HG03565 (cell line): ENCODE results near the gene SPINK5.

Experiments used
- ATAC-seq: cut with Tn5 transposase; IDR thresholded peaks from one replicate; pipeline ENCODE4 v1.9.1; 2021; ENCODE audit warnings: mild to moderate bottlenecking, moderate library complexity; ENCODE audit not compliant: unreplicated experiment

Gene SPINK5

GRCh38 chr5:148090773-148091250 is 27.0 kb downstream of the SPINK5 start:
- peak; percentile 76 for ATAC-seq

- ATAC-seq: no peak
Observed at GRCh38 chr5:148091991-148092964, 28.5 kb downstream of the SPINK5 start.

GRCh38 chr5:148094336-148094735 is 30.6 kb downstream of the SPINK5 start:
- ATAC-seq: no peak

GRCh38 chr5:148104226-148104625 is 40.4 kb downstream of the SPINK5 start:
- no peak for ATAC-seq

GRCh38 chr5:148107608-148108007 is 43.8 kb downstream of the SPINK5 start:
- no peak for ATAC-seq

- ATAC-seq: no peak
Observed at GRCh38 chr5:148113243-148113642, 49.5 kb downstream of the SPINK5 start.

GRCh38 chr5:148120317-148120716 is 56.5 kb downstream of the SPINK5 start:
- no peak for ATAC-seq

GRCh38 chr5:148125641-148126040 is 61.9 kb downstream of the SPINK5 start:
- ATAC-seq: no peak

- ATAC-seq: no peak
Observed at GRCh38 chr5:148135091-148136048, 71.6 kb downstream of the SPINK5 start.

- no peak for ATAC-seq
Observed at GRCh38 chr5:148140846-148141245, 77.1 kb downstream of the SPINK5 start.

GRCh38 chr5:148141645-148142044 is 77.9 kb downstream of the SPINK5 start:
- ATAC-seq: no peak

- no peak for ATAC-seq
Observed at GRCh38 chr5:148145916-148146315, 82.1 kb downstream of the SPINK5 start.

- ATAC-seq: no peak
Observed at GRCh38 chr5:148146487-148146886, 82.7 kb downstream of the SPINK5 start.

- ATAC-seq: no peak
Observed at GRCh38 chr5:148147415-148147814, 83.6 kb downstream of the SPINK5 start.

GRCh38 chr5:148151872-148152271 is 88.1 kb downstream of the SPINK5 start:
- no peak for ATAC-seq

GRCh38 chr5:148152781-148153180 is 89.0 kb downstream of the SPINK5 start:
- ATAC-seq: no peak

GRCh38 chr5:148156609-148157008 is 92.8 kb downstream of the SPINK5 start:
- ATAC-seq: no peak

- ATAC-seq: no peak
Observed at GRCh38 chr5:148162038-148162437, 98.3 kb downstream of the SPINK5 start.

- ATAC-seq: no peak
Observed at GRCh38 chr5:148163345-148163744, 99.6 kb downstream of the SPINK5 start.

GRCh38 chr5:148166550-148167283 is 102.9 kb downstream of the SPINK5 start:
- no peak for ATAC-seq

- no peak for ATAC-seq
Observed at GRCh38 chr5:148168246-148168645, 104.5 kb downstream of the SPINK5 start, which contains the start of gene SPINK14. Gene SPINK14, plus strand, starts transcription at chr5:148168546. Its CDS starts 1,187 bp downstream, at chr5:148169733.
